Caco-2 (cell line): ENCODE measurements around the gene ISOC2. TPM values are rescaled to one million over a fixed set of nuclear protein-coding genes. Genes with fewer than 3 reads are reported as not detected.

Source experiments
- BruUV-seq: library from RNA; stranded (reverse); fragments of 400-500 nt; replicated peaks from 2 replicates; lab custom pipeline; 2021; lab: Mats Ljungman, UMichigan
- CTCF ChIA-PET: fragments of 300-600 bp; sonication (Branson Sonifier 250); formaldehyde crosslinking; loops from one replicate; lab custom pipeline; 2022; ENCODE audit warnings: antibody characterized with exemption; lab: Charles Lee
- POLR2A ChIA-PET: fragments of 300-600 bp; sonication (Branson Sonifier 250); formaldehyde crosslinking; loops from one replicate; lab custom pipeline; 2022; ENCODE audit warnings: antibody characterized with exemption; lab: Charles Lee
- DNase-seq, 2 experiments: peaks; one replicate each; pipeline versions ENCODE4 v3.0.0 to v3.0.0-alpha.2; 2020 to 2022
- H3K27me3 ChIP-seq: replicated peaks from 2 replicates; pipeline ENCODE4 v1.6.0; 2011; ENCODE audit warnings: low read length; ENCODE audit not compliant: control insufficient read depth, insufficient read depth
- H3K36me3 ChIP-seq: 2 replicates; pipeline ENCODE4 v1.5.1; 2011; ENCODE audit warnings: low read length; ENCODE audit not compliant: control insufficient read depth, insufficient read depth
- H3K4me1 ChIP-seq: fragments of 250-450 bp; sonication (Bioruptor Pico); 2 replicates; pipeline ENCODE4 v1.5.1; 2020; ENCODE audit warnings: mild to moderate bottlenecking
- H3K4me3 ChIP-seq: 2 replicates; pipeline ENCODE4 v1.5.1; 2011; ENCODE audit warnings: low read depth, mild to moderate bottlenecking, control low read depth, low read length
- H3K9me3 ChIP-seq: fragments of 250-450 bp; sonication (Bioruptor Pico); 2 replicates; pipeline ENCODE4 v1.5.1; 2020; ENCODE audit warnings: mild to moderate bottlenecking, moderate library complexity
- H3K27ac Mint-ChIP-seq: one replicate; pipeline ENCODE4 v1.8.0; 2022; ENCODE audit warnings: mixed read lengths; ENCODE audit not compliant: unreplicated experiment
- H3K27me3 Mint-ChIP-seq: one replicate; pipeline ENCODE4 v1.8.0; 2022; ENCODE audit warnings: mixed read lengths; ENCODE audit not compliant: insufficient read depth, unreplicated experiment
- H3K36me3 Mint-ChIP-seq: one replicate; pipeline ENCODE4 v1.8.0; 2022; ENCODE audit warnings: mild to moderate bottlenecking, mixed read lengths; ENCODE audit not compliant: insufficient read depth, unreplicated experiment
- H3K4me1 Mint-ChIP-seq: one replicate; pipeline ENCODE4 v1.8.0; 2022; ENCODE audit warnings: low read depth, mixed read lengths; ENCODE audit not compliant: unreplicated experiment
- H3K4me3 Mint-ChIP-seq: one replicate; pipeline ENCODE4 v1.8.0; 2022; ENCODE audit warnings: mild to moderate bottlenecking, moderate library complexity, mixed read lengths; ENCODE audit not compliant: unreplicated experiment
- H3K9me3 Mint-ChIP-seq: one replicate; pipeline ENCODE4 v1.8.0; 2022; ENCODE audit warnings: mixed read lengths; ENCODE audit not compliant: unreplicated experiment
- CTCF ChIP-seq, 2 experiments: fragments of 200-600 bp in 1 of 2; IDR thresholded peaks; 1 replicate in 1 of 2; 2 replicates in 1 of 2; pipeline versions ENCODE4 v1.5.1 to v1.8.0; 2011 to 2022; ENCODE audit warnings: antibody characterized with exemption in 1 of 2, control low read depth in 1 of 2, inconsistent platforms in 1 of 2, low read depth in 1 of 2, low read length in 1 of 2, mild to moderate bottlenecking in 1 of 2, moderate library complexity in 1 of 2; ENCODE audit not compliant: insufficient read depth in 1 of 2, severe bottlenecking in 1 of 2, unreplicated experiment in 1 of 2
- intact Hi-C: fragments of 100-400 bp; cut with micrococcal nuclease; formaldehyde crosslinking; loops from one replicate; pipeline ENCODE4 v1.10.0; 2022; ENCODE audit not compliant: unreplicated experiment
- total RNA-seq: library from RNA; stranded (reverse); gene quantifications from 2 replicates; pipeline ENCODE4 v1.2.3, GENCODE V29; 2022

Gene ISOC2
- total RNA-seq, 1 experiment from 2014 or later: 40.6 TPM

DNA sequence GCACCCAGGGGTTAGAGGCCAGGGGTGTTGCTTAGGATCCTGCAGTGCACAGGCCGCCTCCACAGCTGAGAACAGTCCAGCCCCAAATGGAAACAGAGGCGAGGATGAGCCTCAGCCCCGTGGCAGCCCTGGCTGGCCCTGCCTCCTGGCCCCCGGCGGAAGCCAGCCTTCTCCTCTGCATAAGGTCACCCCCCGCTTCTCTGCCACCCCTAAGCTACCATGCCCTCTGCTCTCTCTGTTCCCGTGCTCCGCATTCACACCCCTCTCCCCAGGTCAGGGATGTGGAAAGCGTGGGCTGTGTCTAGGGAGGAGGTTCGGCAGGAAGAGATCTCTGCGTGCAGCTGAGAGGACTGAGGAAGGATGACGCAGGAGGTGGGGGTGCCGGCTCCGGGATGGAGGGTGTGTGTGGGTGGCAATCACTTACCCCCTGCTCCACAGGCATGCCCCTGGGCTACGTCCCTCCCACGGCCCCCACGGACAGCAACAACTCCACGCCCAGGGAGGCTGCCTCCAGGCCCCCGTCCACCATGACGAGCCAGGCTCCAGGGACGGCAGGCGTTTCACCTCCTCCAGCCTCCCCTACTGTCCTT is 32.8 kb upstream of the ISOC2 start:
- ChIA-PET POLR2A (no interaction called here), CTCF (interaction anchor here (0.7 to 2.4 kb wide), 2 partner anchors 9 to 10 kb away, joined by 4 to 6 read pairs; partner anchors contain the start of gene NAT14)
- Histone ChIP-seq H3K9me3 (no peaks in the 10 kb centered on the region), H3K4me1 (peaks cover 4% of the 10 kb centered on the region; the same call in 1 of the 2 replicates), H3K4me3 (no peak overlapping the region), H3K36me3 (no peaks in the 10 kb centered on the region), H3K27me3 (no peaks in the 10 kb centered on the region)
- Mint-ChIP-seq H3K36me3 (peaks cover 20% of the 10 kb centered on the region), H3K4me3 (no peak overlapping the region), H3K27me3 (no peaks in the 10 kb centered on the region), H3K4me1 (peaks cover 13% of the 10 kb centered on the region), H3K27ac (no peak overlapping the region), H3K9me3 (no peaks in the 10 kb centered on the region)
- no peak for TF ChIP-seq CTCF (IDR thresholded peaks at IDR 0.05; ENCODE audit: insufficient read depth in 1 of 2, low read depth in 1 of 2, low read length in 1 of 2, severe bottlenecking in 1 of 2, unreplicated experiment in 1 of 2)
- BruUV-seq: no TSS peak
- intact Hi-C loops: no loop called here
- no peak for DNase-seq

DNA sequence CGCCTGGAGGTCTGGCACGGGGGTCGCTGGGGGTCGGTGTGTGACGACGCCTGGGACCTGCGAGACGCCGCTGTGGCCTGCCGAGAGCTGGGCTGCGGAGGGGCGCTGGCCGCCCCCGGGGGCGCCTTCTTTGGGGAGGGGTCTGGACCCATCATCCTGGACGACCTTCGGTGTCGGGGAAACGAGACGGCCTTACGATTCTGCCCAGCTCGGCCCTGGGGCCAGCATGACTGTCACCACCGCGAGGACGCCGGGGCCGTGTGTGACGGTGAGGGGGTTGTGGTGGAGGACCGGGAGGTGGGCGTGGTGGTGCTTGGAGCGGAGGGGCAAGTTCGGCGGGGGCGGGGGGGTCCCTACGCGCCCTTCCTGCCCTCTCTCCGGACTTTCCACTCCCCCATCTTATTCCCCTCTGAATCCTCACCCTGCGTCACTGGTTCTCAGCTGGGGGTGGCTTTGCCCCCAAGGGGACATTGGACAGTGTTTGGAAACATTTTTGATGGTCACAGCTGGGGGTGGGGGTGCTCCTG is 32.3 kb upstream of the ISOC2 start:
- no peaks in the 10 kb centered on the region for H3K27me3 ChIP-seq
- no peaks in the 10 kb centered on the region for H3K9me3 ChIP-seq
- DNase-seq: no peak
- H3K4me1 ChIP-seq: peaks cover 4% of the 10 kb centered on the region; the same call in 1 of the 2 replicates
- intact Hi-C loops: no loop called here
- peaks cover 7% of the 10 kb centered on the region for H3K4me1 Mint-ChIP-seq
- no peaks in the 10 kb centered on the region for H3K36me3 ChIP-seq
- no peak overlapping the region for H3K4me3 ChIP-seq
- H3K36me3 Mint-ChIP-seq: peaks cover 17% of the 10 kb centered on the region
- no peak overlapping the region for H3K4me3 Mint-ChIP-seq
- no peaks in the 10 kb centered on the region for H3K27me3 Mint-ChIP-seq
- BruUV-seq: no TSS peak
- ChIA-PET CTCF (interaction anchor here (0.7 to 2.4 kb wide), 2 partner anchors 9 to 10 kb away, joined by 4 to 6 read pairs; partner anchors contain the start of gene NAT14), POLR2A (no interaction called here)
- TF ChIP-seq CTCF (IDR thresholded peaks at IDR 0.05; ENCODE audit: insufficient read depth in 1 of 2, low read depth in 1 of 2, low read length in 1 of 2, severe bottlenecking in 1 of 2, unreplicated experiment in 1 of 2): no peak
- no peaks in the 10 kb centered on the region for H3K9me3 Mint-ChIP-seq
- H3K27ac Mint-ChIP-seq: no peak overlapping the region

- intact Hi-C loops: no loop called here
- no peaks in the 10 kb centered on the region for H3K9me3 ChIP-seq
- Mint-ChIP-seq H3K9me3 (no peaks in the 10 kb centered on the region), H3K4me1 (peaks cover 7% of the 10 kb centered on the region), H3K27me3 (no peaks in the 10 kb centered on the region), H3K4me3 (no peak overlapping the region), H3K36me3 (peaks cover 17% of the 10 kb centered on the region), H3K27ac (no peak overlapping the region)
- ChIA-PET POLR2A (no interaction called here), CTCF (interaction anchor here (2.4 kb wide), 1 partner anchor 11 kb away, joined by 6 read pairs; no protein-coding TSS in a partner anchor)
- no peak for DNase-seq
- BruUV-seq: no TSS peak
- no peaks in the 10 kb centered on the region for H3K36me3 ChIP-seq
- no peaks in the 10 kb centered on the region for H3K27me3 ChIP-seq
- no peak for TF ChIP-seq CTCF (IDR thresholded peaks at IDR 0.05; ENCODE audit: insufficient read depth in 1 of 2, low read depth in 1 of 2, low read length in 1 of 2, severe bottlenecking in 1 of 2, unreplicated experiment in 1 of 2)
- no peak overlapping the region for H3K4me3 ChIP-seq
- peaks cover 4% of the 10 kb centered on the region; the same call in 1 of the 2 replicates for H3K4me1 ChIP-seq
Measured at GRCh38 chr19:55493052-55493644, 31.7 kb upstream of the ISOC2 start.
